DMS114 treated with DMSO at 0.1 percent for 48 hours (cell line): ENCODE results near the gene COMMD7.
"Not testable (repeated sequence)": the region's sequence is repeated elsewhere in the genome, so short reads cannot be mapped to it uniquely, and the experiment has no call there.

Source experiments
- DNase-seq: peaks from one replicate; lab custom pipeline; 2025; ENCODE audit not compliant: unreplicated experiment; lab: John Stamatoyannopoulos, UW

COMMD7 gene

GRCh38 chr20:32767418-32768198 lies 24.3 kb upstream of the COMMD7 start:
- no peak for DNase-seq

- DNase-seq, result not testable (repeated sequence)
Observed at GRCh38 chr20:32765230-32765875, 22.1 kb upstream of the COMMD7 start.

DNA sequence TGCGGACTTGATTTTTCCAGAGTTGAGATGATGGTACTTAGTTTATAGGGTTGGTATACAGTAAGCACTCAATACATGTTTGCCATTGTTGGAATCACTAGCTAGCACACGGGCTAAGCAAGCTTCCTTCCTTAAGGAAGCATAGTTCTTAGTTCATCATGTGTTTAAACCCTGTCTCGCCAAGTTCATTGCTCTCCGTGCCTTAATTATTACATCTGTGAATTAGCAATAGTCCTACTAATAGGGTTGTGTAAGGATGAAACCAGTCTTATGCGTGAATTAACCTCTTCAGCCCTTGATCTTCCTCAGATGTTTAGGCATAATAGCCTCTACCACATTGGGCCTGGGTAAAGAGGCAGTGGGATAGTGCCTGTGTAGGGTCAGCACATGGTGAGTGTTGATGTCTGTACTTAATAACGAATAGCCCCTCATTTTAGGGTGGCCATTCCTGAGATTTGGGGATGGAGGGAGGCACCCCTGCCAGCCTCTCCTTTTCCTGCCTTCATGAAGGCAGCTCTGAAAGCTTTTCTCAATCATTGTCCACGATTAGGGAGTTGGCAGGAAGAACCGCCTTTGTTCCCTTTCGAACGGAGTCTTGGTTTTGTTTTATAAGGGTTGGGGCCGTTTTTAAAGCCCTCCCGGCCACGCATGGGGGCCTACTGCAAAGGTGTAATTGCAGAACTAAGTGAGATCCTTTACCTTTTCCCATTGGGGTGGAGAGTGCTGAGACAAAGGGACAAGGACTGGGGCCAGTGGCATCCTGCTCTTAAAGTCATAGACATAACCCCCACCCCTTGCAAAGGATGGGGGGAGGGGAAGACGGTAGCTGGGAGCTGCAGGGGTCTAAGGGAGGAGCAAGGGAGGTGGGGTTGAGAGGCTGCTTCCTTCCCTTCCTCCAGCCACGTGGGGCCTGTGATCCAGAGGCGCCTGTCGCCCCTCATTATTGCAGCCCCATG lies 21.0 kb upstream of the COMMD7 start:
- no peak for DNase-seq

- no peak for DNase-seq
Observed at GRCh38 chr20:32763202-32764004, 20.1 kb upstream of the COMMD7 start.

- no peak for DNase-seq
Observed at GRCh38 chr20:32762754-32763201, 19.5 kb upstream of the COMMD7 start.

GRCh38 chr20:32761831-32762753 lies 18.8 kb upstream of the COMMD7 start, which contains the start of gene DNMT3B:
Gene DNMT3B, plus strand, starts transcription at chr20:32762385. Its CDS starts 17,939 bp downstream, at chr20:32780324.
- peak; percentile 36 for DNase-seq

GRCh38 chr20:32761417-32761830 lies 18.2 kb upstream of the COMMD7 start:
- DNase-seq, result no peak

DNA sequence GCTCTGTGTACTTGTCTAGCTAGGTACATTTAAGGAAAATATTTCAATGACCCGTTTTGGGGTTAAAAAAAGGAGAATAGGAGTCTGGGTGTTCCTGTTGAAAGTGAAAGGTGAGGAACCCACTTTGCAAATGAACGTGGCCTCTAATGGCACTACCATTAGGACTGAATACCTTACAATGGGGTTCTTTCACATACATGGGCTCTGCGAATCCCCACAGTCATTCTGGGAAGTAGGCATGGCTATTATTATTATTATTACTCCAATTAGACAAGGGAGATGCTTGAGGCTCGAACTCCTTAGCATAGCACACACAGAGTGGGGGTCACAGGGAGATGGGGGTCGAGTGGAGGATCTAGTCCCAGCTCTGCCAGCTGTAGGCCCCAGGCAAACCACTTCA lies 12.9 kb upstream of the COMMD7 start:
- no peak for DNase-seq

- DNase-seq, result no peak
Observed at GRCh38 chr20:32753731-32754130, 10.5 kb upstream of the COMMD7 start.

- DNase-seq, result no peak
Observed at GRCh38 chr20:32752458-32753250, 9.4 kb upstream of the COMMD7 start.

DNA sequence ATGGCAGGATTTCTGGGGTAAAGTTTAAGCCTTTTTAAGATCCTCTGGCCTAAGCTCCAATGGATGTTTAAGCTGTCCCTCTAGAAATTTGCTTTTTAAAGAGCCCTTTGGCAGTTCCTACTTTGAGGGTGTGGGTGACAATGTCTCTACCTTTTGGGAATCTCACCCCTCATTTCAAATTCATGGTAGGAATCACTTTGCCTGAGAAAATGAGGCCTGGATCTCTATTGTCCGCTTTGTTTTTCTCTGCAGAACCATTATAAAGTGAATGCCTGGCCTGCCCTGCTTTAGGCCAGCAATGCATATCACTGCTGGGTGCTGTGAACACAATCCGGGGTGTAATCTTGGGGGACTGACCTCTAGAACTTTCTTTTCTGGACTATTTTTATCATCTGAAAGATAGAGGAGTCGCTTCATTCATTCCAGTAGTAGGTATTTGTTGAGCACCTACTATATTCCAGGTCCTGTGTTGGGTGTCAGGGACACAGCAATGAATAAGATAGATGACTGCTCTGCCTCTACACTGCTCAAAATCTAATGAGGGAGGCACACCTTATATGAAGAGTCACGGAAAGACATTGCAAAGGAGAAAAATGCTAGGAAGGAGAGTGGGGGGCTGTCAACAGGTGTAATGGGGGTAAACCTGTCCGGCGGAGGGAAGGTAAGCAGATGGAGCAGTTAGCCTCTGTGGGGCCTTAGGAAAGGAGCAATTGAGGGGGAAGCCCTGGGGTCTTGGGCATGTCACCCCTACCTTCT lies 8.6 kb upstream of the COMMD7 start:
- no peak for DNase-seq

DNA sequence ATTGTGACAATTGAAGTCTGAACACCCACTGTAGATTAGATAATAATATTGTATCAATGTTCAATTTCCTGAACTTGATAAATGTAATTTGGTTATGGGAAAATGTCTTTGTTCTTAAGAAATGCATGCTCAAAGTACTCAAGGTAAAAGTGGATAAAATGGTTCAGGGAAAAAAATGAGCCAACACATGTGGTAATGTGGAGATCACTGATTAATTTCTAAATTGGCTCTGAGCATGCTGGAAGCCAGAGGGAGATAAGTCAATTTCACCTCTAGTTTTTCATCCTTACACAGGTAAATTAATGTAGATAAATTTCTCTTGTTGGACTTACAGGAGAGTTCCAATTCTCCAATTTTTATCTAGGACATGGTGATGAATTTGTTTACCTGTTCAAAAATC lies 8.0 kb upstream of the COMMD7 start:
- no peak for DNase-seq

GRCh38 chr20:32749914-32750637 lies 6.8 kb upstream of the COMMD7 start:
- no peak for DNase-seq

DNA sequence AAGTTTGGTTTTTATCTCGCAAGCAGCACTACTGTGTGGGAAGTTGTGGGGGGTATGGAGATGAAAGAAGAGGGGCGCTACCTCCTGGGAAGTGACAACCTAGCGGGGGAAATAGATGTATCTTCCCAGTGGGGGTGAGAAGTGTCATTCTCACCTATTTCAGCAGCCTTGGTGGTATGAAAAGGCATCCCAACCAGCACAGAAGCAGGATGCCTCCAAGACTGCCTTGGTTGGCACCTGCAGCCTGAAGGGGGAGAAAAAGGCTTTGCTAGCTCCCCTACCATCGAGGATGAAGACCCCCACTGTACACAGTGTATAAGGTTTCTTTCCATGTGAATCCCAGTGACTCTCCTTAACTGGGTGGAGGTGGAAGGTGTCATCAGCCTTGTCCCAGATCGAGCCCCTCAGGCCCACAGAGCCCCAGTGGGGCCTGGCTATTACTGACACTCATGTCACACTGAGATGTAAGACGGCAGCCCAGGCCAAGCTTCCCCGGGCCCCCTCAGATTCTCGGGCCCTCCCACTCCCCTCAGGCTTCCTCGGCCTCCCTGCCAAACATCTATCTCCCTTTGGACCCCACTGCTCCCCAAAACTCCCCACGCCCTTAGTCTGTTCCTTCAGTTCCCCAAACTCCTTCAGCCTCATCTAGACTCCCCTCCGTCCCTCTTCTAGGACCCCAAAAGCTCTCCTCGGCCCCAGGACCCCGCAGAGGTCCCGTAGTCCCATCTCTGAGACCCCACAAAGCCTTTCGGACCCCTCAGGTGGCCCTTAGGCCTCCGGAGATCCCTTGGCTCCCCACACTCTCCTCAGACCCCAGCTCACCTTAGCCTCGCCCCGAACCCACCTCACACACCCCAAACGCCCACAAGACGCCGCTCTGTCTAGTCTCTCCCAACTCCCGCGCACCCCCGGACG lies 688 bp downstream of the COMMD7 start:
- no peak for DNase-seq

DNA sequence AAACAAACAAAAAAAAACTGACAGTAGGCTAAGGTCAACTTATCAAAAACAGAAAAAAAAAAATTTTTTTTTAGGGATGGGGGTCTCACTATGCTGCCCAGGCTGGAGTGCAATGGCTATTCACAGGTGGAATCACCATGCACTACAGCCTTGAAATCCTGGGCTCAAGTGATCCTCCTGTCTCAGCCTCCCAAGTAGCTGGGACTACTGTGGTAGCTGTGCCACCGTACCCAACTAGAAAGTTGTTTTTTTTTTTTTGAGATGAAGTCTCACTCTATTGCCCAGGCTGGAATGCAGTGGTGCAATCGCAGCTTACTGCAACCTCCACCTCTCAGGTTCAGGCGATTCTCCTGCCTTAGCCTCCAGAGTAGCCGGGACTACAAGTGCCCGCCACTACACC lies 2.1 kb downstream of the COMMD7 start:
- no peak for DNase-seq
